SK-N-SH (cell line): ENCODE measurements around the gene BNIP5. TPM values are rescaled to one million over a fixed set of nuclear protein-coding genes. Genes with fewer than 3 reads are reported as not detected.

Source experiments
- CTCF ChIA-PET: fragments of 300-600, 350-600 bp; formaldehyde crosslinking; extraction: SDS; loops from one replicate; lab custom pipeline; 2021; lab: Yijun Ruan, JAX
- POLR2A ChIA-PET: fragments of 350-600 bp; sonication (Branson Sonifier 250); formaldehyde crosslinking; extraction: SDS; loops from one replicate; lab custom pipeline; 2020; ENCODE audit warnings: antibody characterized with exemption, inconsistent platforms; lab: Yijun Ruan, JAX
- DNase-seq: peaks from one replicate; pipeline ENCODE4 v3.0.0; 2012
- H2AFZ ChIP-seq: fragments of 200-600 bp; sonication (generic); 2 replicates; pipeline ENCODE4 v1.8.1; 2016; ENCODE audit warnings: antibody characterized with exemption, mild to moderate bottlenecking, low read depth
- H3F3A ChIP-seq: fragments of 200-600 bp; sonication (generic); replicated peaks from 2 replicates; pipeline ENCODE3; 2016; ENCODE audit warnings: antibody characterized with exemption, mild to moderate bottlenecking; ENCODE audit not compliant: insufficient read depth
- H3K27ac ChIP-seq, 2 experiments: fragments of 200-500 bp in 1 of 2; fragments of 200-600 bp in 1 of 2; sonication (Bioruptor generic) in 1 of 2; sonication (generic), shearing (Covaris generic) in 1 of 2; 2 replicates each; pipeline versions ENCODE4 v1.5.1 to v1.6.1; 2014 to 2016; ENCODE audit warnings: low read depth in 2 of 2, inconsistent platforms in 1 of 2, low read length in 1 of 2, mild to moderate bottlenecking in 1 of 2, mixed read lengths in 1 of 2
- H3K27me3 ChIP-seq: fragments of 200-600 bp; sonication (generic), shearing (Covaris generic); 2 replicates; pipeline ENCODE4 v1.6.1; 2016; ENCODE audit warnings: mixed run types; ENCODE audit not compliant: insufficient read depth
- H3K36me3 ChIP-seq, 2 experiments: fragments of 200-500 bp in 1 of 2; fragments of 200-600 bp in 1 of 2; sonication (Bioruptor generic) in 1 of 2; sonication (generic) in 1 of 2; replicated peaks in 1 of 2; 2 replicates each; pipeline versions ENCODE3 to v1.5.1; 2014 to 2016; ENCODE audit warnings: low read length in 1 of 2, mild to moderate bottlenecking in 1 of 2; ENCODE audit not compliant: insufficient read depth in 2 of 2, control insufficient read depth in 1 of 2
- H3K4me1 ChIP-seq, 2 experiments: fragments of 200-500 bp in 1 of 2; fragments of 200-600 bp in 1 of 2; sonication (Bioruptor generic) in 1 of 2; sonication (generic), shearing (Covaris generic) in 1 of 2; 2 replicates each; pipeline versions ENCODE4 v1.5.1 to v1.6.1; 2014 to 2016; ENCODE audit warnings: low read depth in 1 of 2, low read length in 1 of 2, mixed run types in 1 of 2; ENCODE audit not compliant: insufficient read depth in 2 of 2, control insufficient read depth in 1 of 2
- H3K4me2 ChIP-seq: fragments of 200-600 bp; sonication (generic), shearing (Covaris generic); 2 replicates; pipeline ENCODE4 v1.6.1; 2017; ENCODE audit warnings: mixed run types
- H3K4me3 ChIP-seq, 2 experiments: fragments of 200-500 bp in 1 of 2; fragments of 200-600 bp in 1 of 2; sonication (Bioruptor generic) in 1 of 2; sonication (generic), shearing (Covaris generic) in 1 of 2; 2 replicates each; pipeline versions ENCODE4 v1.5.1 to v1.8.1; 2014 to 2016; ENCODE audit warnings: low read depth in 2 of 2, inconsistent platforms in 1 of 2, low read length in 1 of 2, mild to moderate bottlenecking in 1 of 2, mixed read lengths in 1 of 2, moderate library complexity in 1 of 2
- H3K79me2 ChIP-seq: fragments of 200-600 bp; sonication (generic); 2 replicates; pipeline ENCODE4 v1.8.1; 2017; ENCODE audit warnings: mild to moderate bottlenecking; ENCODE audit not compliant: insufficient read depth
- H3K9ac ChIP-seq: fragments of 200-600 bp; sonication (generic); 2 replicates; pipeline ENCODE4 v1.6.1; 2017; ENCODE audit warnings: mixed run types
- H3K9me2 ChIP-seq: fragments of 200-600 bp; sonication (generic); 2 replicates; pipeline ENCODE4 v1.6.1; 2017; ENCODE audit warnings: mixed run types
- H3K9me3 ChIP-seq: fragments of 200-600 bp; sonication (generic); 2 replicates; pipeline ENCODE4 v1.6.1; 2017; ENCODE audit warnings: mixed run types, mild to moderate bottlenecking, moderate library complexity
- H4K20me1 ChIP-seq: fragments of 200-600 bp; sonication (generic); 2 replicates; pipeline ENCODE4 v1.6.1; 2017; ENCODE audit warnings: mild to moderate bottlenecking, mixed run types; ENCODE audit not compliant: insufficient read depth
- CHD2 ChIP-seq: fragments of 150-350 bp; IDR thresholded peaks from 2 replicates; pipeline ENCODE4 v1.6.1; 2018; ENCODE audit warnings: low read length; ENCODE audit not compliant: partially characterized antibody
- CTCF ChIP-seq: fragments of 200-600 bp; sonication (generic); IDR thresholded peaks from 2 replicates; pipeline ENCODE4 v1.6.1; 2017; ENCODE audit warnings: antibody characterized with exemption, mild to moderate bottlenecking, moderate library complexity
- ELF1 ChIP-seq: IDR thresholded peaks from 2 replicates; pipeline ENCODE4 v1.4.0; 2012
- FOSL2 ChIP-seq: IDR thresholded peaks from 2 replicates; pipeline ENCODE4 v1.4.0; 2012; ENCODE audit warnings: low read depth, mild to moderate bottlenecking, moderate library complexity, borderline replicate concordance
- FOXJ3 ChIP-seq: sonication (generic); formaldehyde crosslinking; IDR thresholded peaks from 2 replicates; pipeline ENCODE4 v1.5.1; 2020; ENCODE audit warnings: mild to moderate bottlenecking, missing genetic modification reagents
- IRF3 ChIP-seq: fragments of 150-350 bp; IDR thresholded peaks from 2 replicates; pipeline ENCODE4 v1.6.1; 2016; ENCODE audit warnings: mild to moderate bottlenecking, low read depth, low read length
- JUND ChIP-seq: IDR thresholded peaks from 2 replicates; pipeline ENCODE4 v1.4.0; 2012
- MXI1 ChIP-seq: IDR thresholded peaks from 2 replicates; pipeline ENCODE4 v1.6.1; 2012; ENCODE audit warnings: mild to moderate bottlenecking, low read depth, low read length, improper control_type of control experiment
- NFIC ChIP-seq: IDR thresholded peaks from 2 replicates; pipeline ENCODE4 v1.4.0; 2012; ENCODE audit warnings: borderline replicate concordance
- POLR2AphosphoS5 ChIP-seq: IDR thresholded peaks from 2 replicates; pipeline ENCODE4 v1.6.1; 2012; ENCODE audit warnings: low read depth, low read length
- RAD21 ChIP-seq: IDR thresholded peaks from 2 replicates; pipeline ENCODE4 v1.6.1; 2012; ENCODE audit warnings: mild to moderate bottlenecking, low read length
- RCOR1 ChIP-seq: fragments of 150-350 bp; IDR thresholded peaks from 2 replicates; pipeline ENCODE4 v1.6.1; 2017; ENCODE audit warnings: antibody characterized with exemption, low read length
- REST ChIP-seq: IDR thresholded peaks from 2 replicates; pipeline ENCODE4 v1.6.1; 2012; ENCODE audit warnings: mild to moderate bottlenecking, low read depth, low read length, moderate library complexity
- RFX5 ChIP-seq: IDR thresholded peaks from 2 replicates; pipeline ENCODE4 v1.6.1; 2012; ENCODE audit warnings: mild to moderate bottlenecking, improper control_type of control experiment, low read length
- SIN3A ChIP-seq: IDR thresholded peaks from 2 replicates; pipeline ENCODE4 v1.6.1; 2012; ENCODE audit warnings: low read depth, mild to moderate bottlenecking, low read length, moderate library complexity, borderline replicate concordance
- SMC3 ChIP-seq: IDR thresholded peaks from 2 replicates; pipeline ENCODE4 v1.6.1; 2012; ENCODE audit warnings: low read depth, low read length, improper control_type of control experiment
- TAF1 ChIP-seq: IDR thresholded peaks from 2 replicates; pipeline ENCODE4 v1.6.1; 2012; ENCODE audit warnings: low read depth, mild to moderate bottlenecking, low read length, moderate library complexity, borderline replicate concordance
- TCF12 ChIP-seq: IDR thresholded peaks from 2 replicates; pipeline ENCODE4 v1.4.0; 2012
- TEAD4 ChIP-seq: IDR thresholded peaks from 2 replicates; pipeline ENCODE4 v1.4.0; 2012; ENCODE audit warnings: mild to moderate bottlenecking, borderline replicate concordance; ENCODE audit not compliant: insufficient read depth
- YY1 ChIP-seq: IDR thresholded peaks from 2 replicates; pipeline ENCODE4 v1.4.0; 2012; ENCODE audit warnings: low read depth, mild to moderate bottlenecking
- ZBTB33 ChIP-seq: IDR thresholded peaks from 2 replicates; pipeline ENCODE4 v1.4.0; 2012; ENCODE audit warnings: low read depth, borderline replicate concordance
- WGBS: methylation state at CpG from one replicate; pipeline ENCODE4 v1.1.6; 2017; ENCODE audit warnings: low lambda C conversion rate; 5-methylcytosine and 5-hydroxymethylcytosine counted together
- polyA plus RNA-seq, 3 experiments: library from polyadenylated mRNA; depleted of rRNA; stranded (reverse); fragments of >200 nt; gene quantifications; 2 replicates each; pipeline ENCODE4 v1.2.3, GENCODE V29; 2012

The BNIP5 gene
- polyA plus RNA-seq, 1 of the 3 experiments (the other 2 are of a cell fraction), result not detected

- no peak for TF ChIP-seq RFX5
Measured at GRCh38 chr6:36317623-36318022, 19.1 kb downstream of the BNIP5 start (continued).

- H3K9me3 ChIP-seq, result no peaks in the 10 kb centered on the region
- H3K27me3 ChIP-seq, result peaks cover 4% of the 10 kb centered on the region; the same call in 1 of the 2 replicates
- no peak overlapping the region for H3K27ac ChIP-seq
- 80% methylated on average over 5 of the region's 5 CpGs for WGBS
- H3K9ac ChIP-seq, result no peak overlapping the region
- TF ChIP-seq RAD21 (no peak), RCOR1 (no peak), CHD2 (no peak), YY1 (no peak), FOSL2 (no peak), MXI1 (no peak), SMC3 (no peak), TAF1 (no peak), REST (no peak), JUND (no peak), TEAD4 (no peak), FOXJ3 (CRISPR knock-in tag) (no peak), SIN3A (no peak), IRF3 (no peak), CTCF (no peak), ELF1 (no peak), ZBTB33 (no peak), POLR2AphosphoS5 (no peak), TCF12 (no peak), NFIC (no peak)
- POLR2A ChIA-PET, result no interaction called here
- H3K79me2 ChIP-seq, result no peaks in the 10 kb centered on the region
- H3K9me2 ChIP-seq, result no peaks in the 10 kb centered on the region
- no peak overlapping the region for H3K4me3 ChIP-seq
- CTCF ChIA-PET, result interaction anchor here (0.9 to 15.1 kb wide), 3 partner anchors 12 to 31 kb away, joined by 3 to 123 read pairs (median 5); no protein-coding TSS in a partner anchor
- H3K4me1 ChIP-seq, result peaks cover 0 to 2% of the 10 kb centered on the region in 2 experiments; a peak in 1 of 4 replicates
- no peak overlapping the region for H3K4me2 ChIP-seq
- no peaks in the 10 kb centered on the region for H4K20me1 ChIP-seq
- no peaks in the 10 kb centered on the region for H3K36me3 ChIP-seq
- no peak overlapping the region for H2AFZ ChIP-seq
- no peak for DNase-seq
- H3F3A ChIP-seq, result no peaks in the 10 kb centered on the region
Measured at GRCh38 chr6:36315921-36316320, 20.8 kb downstream of the BNIP5 start.
